PC-9 (cell line): Measurements from ENCODE around the gene TRPT1. TPM values are rescaled to one million over a fixed set of nuclear protein-coding genes. Genes with fewer than 3 reads are reported as not detected.

ENCODE experiments used
- BruUV-seq: library from RNA; stranded (reverse); fragments of 400-500 nt; replicated peaks from 2 replicates; lab custom pipeline; 2021; lab: Mats Ljungman, UMichigan
- CTCF ChIA-PET: fragments of 300-600 bp; sonication (Branson Sonifier 250); formaldehyde crosslinking; loops from one replicate; lab custom pipeline; 2022; ENCODE audit warnings: antibody characterized with exemption; lab: Charles Lee
- POLR2A ChIA-PET: fragments of 300-600 bp; sonication (Branson Sonifier 250); formaldehyde crosslinking; loops from one replicate; lab custom pipeline; 2022; ENCODE audit warnings: antibody characterized with exemption; ENCODE audit not compliant: unreplicated experiment; lab: Charles Lee
- DNase-seq, 2 experiments: peaks; one replicate each; pipeline versions ENCODE4 v3.0.0 to v3.0.0-alpha.2; 2015 to 2022; ENCODE audit warnings: mixed read lengths in 1 of 2
- H2AFZ ChIP-seq: fragments of 200-600 bp; sonication (generic); 2 replicates; pipeline ENCODE4 v1.8.1; 2017; ENCODE audit warnings: antibody characterized with exemption
- H3F3A ChIP-seq: fragments of 200-600 bp; sonication (generic); 2 replicates; pipeline ENCODE4 v1.8.1; 2017; ENCODE audit warnings: antibody characterized with exemption, mild to moderate bottlenecking, low read depth; ENCODE audit not compliant: insufficient read depth
- H3K27ac ChIP-seq: fragments of 200-600 bp; sonication (generic); 2 replicates; pipeline ENCODE4 v1.6.1; 2016; ENCODE audit warnings: mixed run types
- H3K27me3 ChIP-seq: fragments of 200-600 bp; sonication (generic); 2 replicates; pipeline ENCODE4 v1.6.1; 2016; ENCODE audit warnings: low read depth, mixed run types; ENCODE audit not compliant: insufficient read depth
- H3K36me3 ChIP-seq: fragments of 200-600 bp; sonication (generic); 2 replicates; pipeline ENCODE4 v1.6.1; 2016; ENCODE audit warnings: low read depth, mixed run types
- H3K4me1 ChIP-seq: fragments of 200-600 bp; sonication (generic); replicated peaks from 2 replicates; pipeline ENCODE4 v1.6.1; 2016; ENCODE audit warnings: mixed run types; ENCODE audit not compliant: insufficient read depth
- H3K4me2 ChIP-seq: fragments of 200-600 bp; sonication (generic); 2 replicates; pipeline ENCODE4 v1.6.1; 2017; ENCODE audit warnings: mixed run types
- H3K4me3 ChIP-seq: fragments of 200-600 bp; sonication (generic); 2 replicates; pipeline ENCODE4 v1.6.1; 2016; ENCODE audit warnings: mixed run types
- H3K79me2 ChIP-seq: fragments of 200-600 bp; sonication (generic); 2 replicates; pipeline ENCODE4 v1.6.1; 2017; ENCODE audit warnings: low read depth, mixed run types
- H3K9me2 ChIP-seq: fragments of 200-600 bp; sonication (generic); 2 replicates; pipeline ENCODE4 v1.8.1; 2017; ENCODE audit warnings: mild to moderate bottlenecking; ENCODE audit not compliant: insufficient read depth
- H3K9me3 ChIP-seq: fragments of 200-600 bp; sonication (generic); 2 replicates; pipeline ENCODE4 v1.8.1; 2016; ENCODE audit warnings: low read depth; ENCODE audit not compliant: insufficient read depth
- H4K20me1 ChIP-seq: fragments of 200-600 bp; sonication (generic); 2 replicates; pipeline ENCODE4 v1.8.1; 2017; ENCODE audit not compliant: insufficient read depth
- CTCF ChIP-seq: fragments of 200-600 bp; sonication (generic); conservative IDR thresholded peaks from 2 replicates; pipeline ENCODE4 v1.6.1; 2017; ENCODE audit warnings: mixed run types, antibody characterized with exemption, mild to moderate bottlenecking, moderate library complexity
- EZH2 ChIP-seq: fragments of 200-600 bp; sonication (generic); IDR thresholded peaks from 2 replicates; pipeline ENCODE4 v1.8.0; 2017; ENCODE audit warnings: antibody characterized with exemption, low read depth
- intact Hi-C: fragments of 100-400 bp; cut with micrococcal nuclease; formaldehyde crosslinking; loops from one replicate; pipeline ENCODE4 v1.10.0; 2022; ENCODE audit not compliant: unreplicated experiment
- total RNA-seq: library from RNA; stranded (reverse); gene quantifications from 2 replicates; pipeline ENCODE4 v1.2.3, GENCODE V29; 2021

The TRPT1 gene
- total RNA-seq, 1 experiment from 2014 or later = 55.2 TPM

DNA sequence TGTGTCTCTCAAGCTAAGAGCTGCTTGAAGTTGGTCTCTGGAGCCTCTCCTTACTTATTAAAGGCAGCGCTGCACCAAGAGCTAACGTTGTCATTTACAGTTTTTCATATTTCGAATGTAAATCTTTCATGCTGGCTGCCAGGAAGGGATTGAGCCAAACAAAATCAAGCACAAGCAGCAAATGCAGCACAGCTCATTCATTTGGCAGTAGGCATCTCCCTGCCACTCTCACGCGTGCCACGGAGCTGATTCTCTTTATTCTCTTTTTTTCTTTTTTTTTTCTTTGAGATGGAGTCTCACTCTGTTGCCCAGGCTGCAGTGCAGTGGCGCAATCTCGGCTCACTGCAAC is 7.0 kb upstream of the TRPT1 start:
- no peak overlapping the region; the same call in 1 of the 2 replicates for H3K4me2 ChIP-seq
- no peak overlapping the region for H2AFZ ChIP-seq
- intact Hi-C loops = loop anchor here (5.0 kb wide), 1 partner anchor 46 kb away; the partner anchor contains the start of gene STIP1
- no peaks in the 10 kb centered on the region for H3K9me3 ChIP-seq
- peaks cover 25% of the 10 kb centered on the region for H3K4me1 ChIP-seq
- no peak overlapping the region for H3K4me3 ChIP-seq
- H3K9me2 ChIP-seq = no peaks in the 10 kb centered on the region
- no peak for DNase-seq
- peaks cover 13% of the 10 kb centered on the region for H4K20me1 ChIP-seq
- H3F3A ChIP-seq = peaks cover 27% of the 10 kb centered on the region
- peaks cover 18% of the 10 kb centered on the region for H3K79me2 ChIP-seq
- no peaks in the 10 kb centered on the region; the same call in 1 of the 2 replicates for H3K36me3 ChIP-seq
- no TSS peak for BruUV-seq
- ChIA-PET POLR2A (interaction anchor here (0.5 to 0.7 kb wide), 2 partner anchors 8 to 99 kb away, joined by 3 read pairs; partner anchors contain the start of gene FKBP2), CTCF (no interaction called here)
- H3K27me3 ChIP-seq = no peaks in the 10 kb centered on the region
- TF ChIP-seq CTCF (no peak), EZH2 (no peak)
- no peak overlapping the region for H3K27ac ChIP-seq

- CTCF ChIA-PET = interaction anchor here (0.6 kb wide), 1 partner anchor 69 kb away, joined by 3 read pairs; no protein-coding TSS in a partner anchor
- no peak for TF ChIP-seq CTCF
- no peak for TF ChIP-seq EZH2
- no peak overlapping the region for H2AFZ ChIP-seq
- BruUV-seq = no TSS peak
- H3K27me3 ChIP-seq = no peaks in the 10 kb centered on the region
- intact Hi-C loops = loop anchor here (5.0 kb wide), 1 partner anchor 45 kb away; the partner anchor contains the start of gene STIP1
- DNase-seq = no peak
- H3K4me3 ChIP-seq = no peak overlapping the region
- no peak overlapping the region for H3K4me2 ChIP-seq
- H3K9me2 ChIP-seq = no peaks in the 10 kb centered on the region
- peaks cover 24% of the 10 kb centered on the region for H3F3A ChIP-seq
- H3K27ac ChIP-seq = no peak overlapping the region
- POLR2A ChIA-PET = interaction anchor here (0.5 to 0.7 kb wide), 3 partner anchors 9 to 99 kb away, joined by 3 read pairs; partner anchors contain the start of gene FKBP2
- H3K79me2 ChIP-seq = peaks cover 23% of the 10 kb centered on the region
- H4K20me1 ChIP-seq = peaks cover 15% of the 10 kb centered on the region
- H3K9me3 ChIP-seq = no peaks in the 10 kb centered on the region
- no peaks in the 10 kb centered on the region; the same call in 1 of the 2 replicates for H3K36me3 ChIP-seq
- H3K4me1 ChIP-seq = peaks cover 31% of the 10 kb centered on the region
These were observed 6.4 kb upstream of the TRPT1 start for GRCh38 chr11:64232182-64232966.

DNA sequence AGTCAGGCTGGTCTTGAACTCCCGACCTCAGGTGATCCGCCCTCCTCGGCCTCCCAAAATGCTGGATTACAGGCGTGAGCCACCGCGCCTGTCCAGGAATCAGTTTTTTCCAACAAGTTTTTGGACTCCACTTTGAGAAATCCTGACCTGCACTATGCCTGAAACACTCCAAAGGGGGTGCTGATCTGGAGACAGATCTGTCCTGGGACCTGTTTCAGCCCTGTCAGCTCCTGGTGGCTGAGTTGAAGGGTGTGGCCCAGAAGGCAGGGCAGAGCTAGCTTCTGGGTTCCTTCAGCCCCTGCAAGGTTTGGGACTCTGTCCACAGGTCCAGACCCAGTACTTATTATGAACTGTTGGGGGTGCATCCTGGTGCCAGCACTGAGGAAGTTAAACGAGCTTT is 5.6 kb upstream of the TRPT1 start:
- peaks cover 24% of the 10 kb centered on the region for H3F3A ChIP-seq
- peaks cover 16% of the 10 kb centered on the region for H4K20me1 ChIP-seq
- TF ChIP-seq EZH2 (no peak), CTCF (no peak)
- no peak overlapping the region for H3K27ac ChIP-seq
- H3K4me3 ChIP-seq = no peak overlapping the region
- no peaks in the 10 kb centered on the region for H3K27me3 ChIP-seq
- H2AFZ ChIP-seq = no peak overlapping the region
- peaks cover 35% of the 10 kb centered on the region for H3K4me1 ChIP-seq
- H3K79me2 ChIP-seq = peaks cover 32% of the 10 kb centered on the region
- no peaks in the 10 kb centered on the region for H3K36me3 ChIP-seq
- ChIA-PET CTCF (interaction anchor here (0.6 kb wide), 1 partner anchor 70 kb away, joined by 3 read pairs; no protein-coding TSS in a partner anchor), POLR2A (interaction anchor here (0.6 kb wide), 1 partner anchor 21 kb away, joined by 3 read pairs; no protein-coding TSS in a partner anchor)
- no peak for DNase-seq
- no TSS peak for BruUV-seq
- peak overlapping the region; percentile 76; the same call in 1 of the 2 replicates for H3K4me2 ChIP-seq
- intact Hi-C loops = loop anchor here (5.0 kb wide), 1 partner anchor 44 kb away; the partner anchor contains the start of gene STIP1
- H3K9me3 ChIP-seq = no peaks in the 10 kb centered on the region
- no peaks in the 10 kb centered on the region for H3K9me2 ChIP-seq
